WI38 (cell line): ENCODE results near the gene CPA4.

Experiments used
- H3K4me3 ChIP-seq: 2 replicates; pipeline ENCODE4 v1.5.1; 2011; ENCODE audit warnings: low read depth, mild to moderate bottlenecking, control low read depth, low read length
- TF ChIP-seq, protein P1 (sequence below): IDR thresholded peaks from 2 replicates; pipeline ENCODE4 v1.5.1; 2012; ENCODE audit warnings: low read depth, mild to moderate bottlenecking, control low read depth, low read length

Gene CPA4

DNA sequence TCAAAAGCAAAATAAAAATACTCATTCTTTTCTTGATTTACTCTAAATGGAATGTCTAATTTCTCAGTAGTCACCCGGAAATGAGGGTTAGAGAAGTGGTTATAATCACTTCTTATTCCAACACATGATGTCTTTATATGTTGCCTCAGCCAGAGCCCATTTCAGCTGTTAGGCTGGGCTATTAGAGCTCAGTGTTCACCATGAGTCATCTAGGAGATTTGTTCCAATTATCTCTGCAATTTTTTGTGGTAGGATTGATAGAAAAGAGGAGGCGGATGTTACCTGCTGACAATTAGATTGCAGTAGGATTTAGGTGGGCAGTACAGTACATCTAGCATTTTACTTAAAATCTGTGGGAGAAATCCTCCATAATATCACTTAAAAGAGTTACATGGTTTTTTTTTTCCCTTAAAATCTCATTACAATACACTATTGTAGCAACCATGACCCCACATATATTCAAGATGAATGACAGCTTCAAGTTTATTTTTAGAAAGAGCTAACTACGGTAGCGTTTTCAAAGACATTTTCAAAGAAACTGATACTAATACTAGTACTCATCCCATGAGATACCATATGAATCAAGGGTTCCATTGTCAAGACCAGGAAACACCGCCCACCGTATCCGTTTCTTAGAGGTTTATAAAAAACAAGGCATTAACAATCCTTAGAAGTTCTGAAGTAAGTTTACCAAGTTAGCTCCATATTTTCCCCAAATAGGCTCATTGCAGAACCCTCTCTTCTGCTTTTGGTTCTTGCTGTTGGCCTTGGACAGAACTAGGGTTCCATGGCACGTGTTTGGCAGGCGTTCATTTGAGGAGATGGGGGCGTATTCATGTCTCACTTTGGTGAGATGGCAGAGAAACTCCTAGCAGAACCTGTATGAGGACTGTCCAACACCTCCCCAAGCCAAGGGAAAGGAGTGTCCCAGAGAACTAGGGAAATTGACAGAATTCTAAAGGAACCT is 15.9 kb upstream of the CPA4 start:
- TF ChIP-seq, protein P1, sequence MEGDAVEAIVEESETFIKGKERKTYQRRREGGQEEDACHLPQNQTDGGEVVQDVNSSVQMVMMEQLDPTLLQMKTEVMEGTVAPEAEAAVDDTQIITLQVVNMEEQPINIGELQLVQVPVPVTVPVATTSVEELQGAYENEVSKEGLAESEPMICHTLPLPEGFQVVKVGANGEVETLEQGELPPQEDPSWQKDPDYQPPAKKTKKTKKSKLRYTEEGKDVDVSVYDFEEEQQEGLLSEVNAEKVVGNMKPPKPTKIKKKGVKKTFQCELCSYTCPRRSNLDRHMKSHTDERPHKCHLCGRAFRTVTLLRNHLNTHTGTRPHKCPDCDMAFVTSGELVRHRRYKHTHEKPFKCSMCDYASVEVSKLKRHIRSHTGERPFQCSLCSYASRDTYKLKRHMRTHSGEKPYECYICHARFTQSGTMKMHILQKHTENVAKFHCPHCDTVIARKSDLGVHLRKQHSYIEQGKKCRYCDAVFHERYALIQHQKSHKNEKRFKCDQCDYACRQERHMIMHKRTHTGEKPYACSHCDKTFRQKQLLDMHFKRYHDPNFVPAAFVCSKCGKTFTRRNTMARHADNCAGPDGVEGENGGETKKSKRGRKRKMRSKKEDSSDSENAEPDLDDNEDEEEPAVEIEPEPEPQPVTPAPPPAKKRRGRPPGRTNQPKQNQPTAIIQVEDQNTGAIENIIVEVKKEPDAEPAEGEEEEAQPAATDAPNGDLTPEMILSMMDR, result no peak
- no peak overlapping the region for H3K4me3 ChIP-seq

DNA sequence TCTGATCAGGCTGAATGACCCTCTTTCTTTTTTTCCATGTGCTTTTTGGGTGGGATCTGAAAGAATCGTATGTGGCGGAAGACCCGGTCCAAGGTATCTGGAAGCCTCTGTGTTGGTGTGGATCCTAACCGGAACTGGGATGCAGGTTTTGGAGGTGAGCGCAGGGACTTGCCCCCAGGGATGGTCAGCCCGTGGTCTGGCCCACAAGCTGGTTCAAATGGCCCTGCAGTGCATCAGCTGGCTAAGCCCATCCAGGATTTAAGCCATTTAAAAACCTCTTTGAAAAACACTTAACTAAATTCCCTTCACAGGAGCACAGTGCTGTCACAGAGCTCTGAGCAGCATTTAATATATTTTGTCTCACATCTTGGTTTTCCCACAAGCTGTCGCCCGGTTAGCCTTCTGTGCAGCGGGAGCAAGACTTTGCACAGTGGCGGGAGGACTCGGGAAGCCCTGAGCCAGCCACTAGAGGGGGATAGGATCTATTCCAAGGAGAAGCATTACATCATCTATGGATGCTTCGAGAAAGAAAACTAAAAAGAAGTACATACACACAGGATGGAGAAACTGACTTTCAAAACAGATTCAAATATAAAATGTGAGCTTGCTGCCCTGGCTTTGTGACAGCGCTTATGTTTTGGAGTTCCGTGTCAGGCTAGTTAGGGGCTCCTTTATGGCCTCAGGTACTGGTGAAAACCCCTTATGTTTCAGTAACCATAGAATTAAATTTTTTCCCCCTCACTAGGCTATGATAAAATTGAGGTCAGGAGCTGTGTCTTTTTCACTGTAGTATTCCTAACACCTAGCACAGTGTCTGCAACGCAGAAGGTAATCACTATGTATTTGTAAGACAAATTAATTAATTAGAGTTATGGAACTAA is 15.0 kb upstream of the CPA4 start:
- TF ChIP-seq, protein P1, result peak; percentile 67
- no peak overlapping the region for H3K4me3 ChIP-seq

DNA sequence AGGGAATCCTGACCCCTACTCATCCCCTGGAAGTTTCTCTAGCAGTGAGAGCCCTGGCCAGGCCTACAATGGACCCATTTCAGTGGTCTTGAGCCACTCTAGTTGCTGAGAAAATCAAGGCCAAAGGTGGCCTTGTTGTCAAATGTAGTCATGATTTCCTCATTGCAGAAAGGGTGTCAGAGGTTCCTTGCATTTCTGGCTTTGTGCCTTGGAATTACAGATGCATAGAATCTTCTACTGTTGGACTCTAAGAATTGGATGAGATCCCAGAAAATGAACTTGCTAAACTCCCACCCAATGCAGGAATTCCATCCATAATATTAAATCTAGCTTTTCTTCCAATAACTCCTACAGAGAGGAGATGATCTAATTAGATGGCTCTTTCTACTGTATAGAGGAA is 14.1 kb upstream of the CPA4 start:
- H3K4me3 ChIP-seq, result no peak overlapping the region
- TF ChIP-seq, protein P1, result no peak

DNA sequence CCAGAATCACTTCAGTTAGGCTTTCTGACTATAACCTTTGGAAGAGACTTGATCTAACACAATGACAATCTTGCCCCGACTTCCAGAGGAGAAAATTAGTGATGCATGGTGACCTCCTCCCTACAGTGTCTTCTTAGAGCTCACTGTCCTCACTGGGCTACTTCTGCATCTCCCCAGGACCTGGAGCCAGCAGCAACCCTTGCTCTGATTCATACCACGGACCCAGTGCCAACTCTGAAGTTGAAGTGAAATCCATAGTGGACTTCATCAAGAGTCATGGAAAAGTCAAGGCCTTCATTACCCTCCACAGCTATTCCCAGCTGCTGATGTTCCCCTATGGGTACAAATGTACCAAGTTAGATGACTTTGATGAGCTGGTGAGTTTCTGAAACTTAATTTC is 13.7 kb upstream of the CPA4 start:
- TF ChIP-seq, protein P1, result no peak
- H3K4me3 ChIP-seq, result no peak overlapping the region

DNA sequence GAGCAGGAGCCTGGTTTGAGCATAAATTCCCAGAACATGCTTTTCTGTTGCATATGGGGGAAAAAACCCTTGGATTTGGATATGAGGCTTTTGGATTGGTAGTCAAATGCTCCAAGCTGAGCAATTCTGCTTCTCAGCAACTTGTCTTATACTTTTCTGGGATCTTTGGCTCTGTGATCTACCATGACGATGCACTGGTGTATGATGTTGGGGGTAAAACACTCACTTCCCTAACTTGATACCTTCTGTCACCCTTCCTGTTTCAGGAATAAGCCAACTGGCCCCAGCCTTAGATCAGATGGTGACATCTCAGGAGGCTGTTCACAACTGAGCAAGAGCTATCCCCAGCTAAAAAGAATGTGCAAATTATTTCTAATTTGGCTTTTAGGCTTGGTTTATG is 13.1 kb upstream of the CPA4 start:
- TF ChIP-seq, protein P1, result no peak
- no peak overlapping the region for H3K4me3 ChIP-seq

DNA sequence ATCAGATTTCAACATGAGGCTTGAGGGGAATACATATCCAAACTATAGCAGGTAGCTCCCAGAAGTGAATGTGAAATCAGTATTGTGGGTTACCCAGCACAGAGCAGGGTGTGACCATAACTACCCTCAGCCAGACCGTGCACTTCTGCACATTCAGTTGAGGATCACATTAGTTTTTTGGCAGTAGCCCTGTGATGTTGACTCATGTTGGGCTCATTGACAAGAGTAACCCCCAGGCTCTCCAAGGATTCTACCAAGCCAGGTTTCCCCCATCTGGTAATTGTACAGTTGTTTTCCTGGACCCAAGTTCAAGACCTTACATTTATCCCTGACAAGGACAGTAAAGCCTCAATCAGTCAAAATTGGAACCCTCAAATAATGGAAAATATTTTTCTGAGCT is 11.7 kb upstream of the CPA4 start:
- TF ChIP-seq, protein P1, result no peak
- H3K4me3 ChIP-seq, result no peak overlapping the region
